Muscle layer of colon (tissue), 2 donors: ENCODE data around the gene IFI27.

ENCODE experiments used
- H3K27ac ChIP-seq: one replicate; pipeline ENCODE4 v1.7.0; 2013; ENCODE audit warnings: low read depth, mild to moderate bottlenecking, low read length, moderate library complexity
- H3K27me3 ChIP-seq, 2 donors: one replicate each; pipeline ENCODE4 v1.7.0; 2013; ENCODE audit warnings: low read length in 2 of 2, mild to moderate bottlenecking in 2 of 2; ENCODE audit not compliant: insufficient read depth in 2 of 2, control insufficient read depth in 1 of 2
- H3K36me3 ChIP-seq: one replicate; pipeline ENCODE4 v1.7.0; 2013; ENCODE audit warnings: mild to moderate bottlenecking, low read length; ENCODE audit not compliant: insufficient read depth
- H3K4me1 ChIP-seq: one replicate; pipeline ENCODE4 v1.7.0; 2013; ENCODE audit warnings: mild to moderate bottlenecking, low read length; ENCODE audit not compliant: insufficient read depth
- H3K4me3 ChIP-seq, 2 donors: one replicate each; pipeline ENCODE4 v1.7.0; 2013; ENCODE audit warnings: low read length in 2 of 2, low read depth in 1 of 2, mild to moderate bottlenecking in 1 of 2, moderate library complexity in 1 of 2
- H3K9ac ChIP-seq: one replicate; pipeline ENCODE4 v1.7.0; 2013; ENCODE audit warnings: low read length
- H3K9me3 ChIP-seq: one replicate; pipeline ENCODE4 v1.7.0; 2013; ENCODE audit warnings: mild to moderate bottlenecking, low read length
- donor health status: abdominal sarcoma.
- donor health status: Adenocarcinoma of cecum.

The IFI27 gene

GRCh38 chr14:94116701-94117100 is 6.2 kb downstream of the IFI27 start:
- Histone ChIP-seq H3K4me1 (peaks cover 4% of the 10 kb centered on the region), H3K9ac (no peak overlapping the region), H3K36me3 (no peaks in the 10 kb centered on the region), H3K4me3 (no peak overlapping the region), H3K27ac (no peak overlapping the region), H3K9me3 (no peaks in the 10 kb centered on the region), H3K27me3 (no peaks in the 10 kb centered on the region)

- no peaks in the 10 kb centered on the region for H3K27me3 ChIP-seq
- no peak overlapping the region for H3K9ac ChIP-seq
- H3K4me3 ChIP-seq = no peak overlapping the region
- H3K36me3 ChIP-seq = no peaks in the 10 kb centered on the region
- H3K9me3 ChIP-seq = no peaks in the 10 kb centered on the region
- H3K27ac ChIP-seq = no peak overlapping the region
- H3K4me1 ChIP-seq = peaks cover 4% of the 10 kb centered on the region
Observed at GRCh38 chr14:94117856-94118255, 7.3 kb downstream of the IFI27 start.

- Histone ChIP-seq H3K4me3 (no peak overlapping the region), H3K27ac (no peak overlapping the region), H3K4me1 (no peaks in the 10 kb centered on the region), H3K9ac (no peak overlapping the region), H3K36me3 (no peaks in the 10 kb centered on the region), H3K9me3 (no peaks in the 10 kb centered on the region), H3K27me3 (no peaks in the 10 kb centered on the region)
Observed at GRCh38 chr14:94119071-94119470, 8.5 kb downstream of the IFI27 start.

GRCh38 chr14:94120667-94121340 is 10.3 kb downstream of the IFI27 start:
- Histone ChIP-seq H3K36me3 (no peaks in the 10 kb centered on the region), H3K27ac (no peak overlapping the region), H3K27me3 (no peaks in the 10 kb centered on the region), H3K4me1 (no peaks in the 10 kb centered on the region), H3K4me3 (no peak overlapping the region), H3K9ac (no peak overlapping the region), H3K9me3 (no peaks in the 10 kb centered on the region)

- Histone ChIP-seq H3K9ac (no peak overlapping the region), H3K9me3 (no peaks in the 10 kb centered on the region), H3K27ac (no peak overlapping the region), H3K36me3 (no peaks in the 10 kb centered on the region), H3K27me3 (no peaks in the 10 kb centered on the region), H3K4me1 (no peaks in the 10 kb centered on the region), H3K4me3 (no peak overlapping the region)
Observed at GRCh38 chr14:94121485-94121884, 10.9 kb downstream of the IFI27 start.

- Histone ChIP-seq H3K9ac (no peak overlapping the region), H3K27ac (no peak overlapping the region), H3K4me3 (no peak overlapping the region), H3K36me3 (no peaks in the 10 kb centered on the region), H3K4me1 (no peaks in the 10 kb centered on the region), H3K9me3 (no peaks in the 10 kb centered on the region), H3K27me3 (no peaks in the 10 kb centered on the region)
Observed at GRCh38 chr14:94122438-94122837, 11.9 kb downstream of the IFI27 start.

GRCh38 chr14:94123296-94123695 is 12.8 kb downstream of the IFI27 start:
- Histone ChIP-seq H3K27me3 (no peaks in the 10 kb centered on the region), H3K27ac (no peak overlapping the region), H3K4me3 (no peak overlapping the region), H3K36me3 (no peaks in the 10 kb centered on the region), H3K9me3 (no peaks in the 10 kb centered on the region), H3K4me1 (no peaks in the 10 kb centered on the region), H3K9ac (no peak overlapping the region)

GRCh38 chr14:94123868-94124267 is 13.3 kb downstream of the IFI27 start:
- peaks cover 5% of the 10 kb centered on the region for H3K4me1 ChIP-seq
- H3K9me3 ChIP-seq = no peaks in the 10 kb centered on the region
- no peak overlapping the region for H3K9ac ChIP-seq
- H3K36me3 ChIP-seq = no peaks in the 10 kb centered on the region
- no peak overlapping the region for H3K27ac ChIP-seq
- H3K4me3 ChIP-seq = no peak overlapping the region
- H3K27me3 ChIP-seq = no peaks in the 10 kb centered on the region

- Histone ChIP-seq H3K36me3 (no peaks in the 10 kb centered on the region), H3K27ac (no peak overlapping the region), H3K9me3 (no peaks in the 10 kb centered on the region), H3K9ac (no peak overlapping the region), H3K4me3 (no peak overlapping the region), H3K4me1 (peaks cover 8% of the 10 kb centered on the region), H3K27me3 (no peaks in the 10 kb centered on the region)
Observed at GRCh38 chr14:94124582-94125377, 14.2 kb downstream of the IFI27 start.

GRCh38 chr14:94125659-94126418 is 15.3 kb downstream of the IFI27 start:
- Histone ChIP-seq H3K36me3 (no peaks in the 10 kb centered on the region), H3K9ac (no peak overlapping the region), H3K27ac (no peak overlapping the region), H3K9me3 (no peaks in the 10 kb centered on the region), H3K4me1 (peaks cover 8% of the 10 kb centered on the region), H3K4me3 (no peak overlapping the region), H3K27me3 (no peaks in the 10 kb centered on the region)

GRCh38 chr14:94126419-94126677 is 15.8 kb downstream of the IFI27 start:
- H3K4me1 ChIP-seq = peaks cover 8% of the 10 kb centered on the region
- H3K27ac ChIP-seq = no peak overlapping the region
- no peak overlapping the region for H3K4me3 ChIP-seq
- no peak overlapping the region for H3K9ac ChIP-seq
- no peaks in the 10 kb centered on the region for H3K9me3 ChIP-seq
- no peaks in the 10 kb centered on the region for H3K36me3 ChIP-seq
- H3K27me3 ChIP-seq = no peaks in the 10 kb centered on the region
